Prostate gland (tissue), 2 donors: ENCODE results near the gene MPZL1.

Experiments
- CTCF ChIP-seq, 4 experiments: fragments of 200-600 bp in 2 of 4; fragments of 450-650 bp in 2 of 4; sonication (generic) in 2 of 4; IDR thresholded peaks; 1 replicate in 3 of 4; 2 replicates in 1 of 4; pipeline ENCODE4 v1.5.1; 2016 to 2019; ENCODE audit warnings: antibody characterized with exemption in 4 of 4, mild to moderate bottlenecking in 2 of 4, moderate library complexity in 2 of 4
- POLR2A ChIP-seq: fragments of 450-650 bp; IDR thresholded peaks from one replicate; pipeline ENCODE4 v1.6.1; 2016; ENCODE audit warnings: antibody characterized with exemption, mild to moderate bottlenecking
- POLR2AphosphoS5 ChIP-seq: sonication (generic); formaldehyde crosslinking; IDR thresholded peaks from one replicate; pipeline ENCODE4 v1.6.1; 2017; ENCODE audit warnings: antibody characterized with exemption

- TF ChIP-seq CTCF (IDR thresholded peaks at IDR 0.05): no peak
- no peak for TF ChIP-seq POLR2AphosphoS5
- TF ChIP-seq POLR2A: no peak
Observed at GRCh38 chr1:167750641-167751040, 28.9 kb downstream of the MPZL1 start.
